H1 (cell line): ENCODE data around the gene CKM. TPM values are rescaled to one million over a fixed set of nuclear protein-coding genes. Genes with fewer than 3 reads are reported as not detected.

Source experiments
- CTCF ChIA-PET: fragments of 300-600 bp; sonication (Branson Sonifier 250); formaldehyde crosslinking; loops from one replicate; lab custom pipeline; 2021; ENCODE audit not compliant: partially characterized antibody; lab: Charles Lee
- POLR2A ChIA-PET: fragments of 300-600 bp; sonication (Branson Sonifier 250); formaldehyde crosslinking; loops from one replicate; lab custom pipeline; 2021; ENCODE audit warnings: inconsistent platforms; ENCODE audit not compliant: partially characterized antibody; lab: Charles Lee
- DNase-seq, 2 experiments: peaks; one replicate each; pipeline versions ENCODE4 v3.0.0 to v3.0.0-alpha.2; 2010 to 2022; ENCODE audit warnings: low spot score in 2 of 2, low read depth in 1 of 2, mixed read lengths in 1 of 2
- FAIRE-seq: peaks from 2 replicates; lab custom pipeline; 2011; peaks lifted over from hg19 to GRCh38; lab: Jason Lieb, UNC
- H2AFZ ChIP-seq: 2 replicates; pipeline ENCODE4 v1.8.1; 2012; ENCODE audit warnings: low read length, inconsistent platforms
- H2AK5ac ChIP-seq: 2 replicates; pipeline ENCODE4 v1.6.1; 2013; ENCODE audit warnings: low read depth, low read length
- H2BK120ac ChIP-seq: replicated peaks from 2 replicates; pipeline ENCODE3; 2013; ENCODE audit warnings: low read depth, low read length, inconsistent platforms
- H2BK12ac ChIP-seq: 2 replicates; pipeline ENCODE4 v1.6.1; 2013; ENCODE audit warnings: low read depth, low read length
- H2BK15ac ChIP-seq: 2 replicates; pipeline ENCODE4 v1.6.1; 2013; ENCODE audit warnings: low read length
- H2BK20ac ChIP-seq: 2 replicates; pipeline ENCODE4 v1.6.1; 2013; ENCODE audit warnings: low read length
- H2BK5ac ChIP-seq: 2 replicates; pipeline ENCODE4 v1.6.1; 2013; ENCODE audit warnings: low read depth, low read length
- H3K14ac ChIP-seq: 2 replicates; pipeline ENCODE4 v1.6.1; 2013; ENCODE audit warnings: inconsistent platforms; ENCODE audit not compliant: insufficient read length
- H3K18ac ChIP-seq: 2 replicates; pipeline ENCODE4 v1.6.1; 2013; ENCODE audit warnings: low read length; ENCODE audit errors: extremely low read depth
- H3K23ac ChIP-seq: 2 replicates; pipeline ENCODE4 v1.6.1; 2013; ENCODE audit warnings: inconsistent platforms; ENCODE audit not compliant: insufficient read length
- H3K23me2 ChIP-seq: 2 replicates; pipeline ENCODE4 v1.6.1; 2013; ENCODE audit warnings: low read depth, low read length
- H3K27ac ChIP-seq: 2 replicates; pipeline ENCODE4 v1.6.1; 2011; ENCODE audit warnings: low read depth, low read length, inconsistent platforms
- H3K27me3 ChIP-seq, 4 experiments: replicated peaks in 1 of 4; 1 replicate in 1 of 4; 2 replicates in 3 of 4; pipeline versions ENCODE4 v1.6.1 to v1.8.1; 2011 to 2013; ENCODE audit warnings: low read length in 3 of 4, mild to moderate bottlenecking in 3 of 4, inconsistent platforms in 2 of 4, mixed read lengths in 2 of 4, moderate library complexity in 1 of 4; ENCODE audit not compliant: control insufficient read depth in 3 of 4, insufficient read depth in 3 of 4; ENCODE audit errors: extremely low read depth in 1 of 4
- H3K36me3 ChIP-seq, 4 experiments: 2 replicates each; pipeline versions ENCODE4 v1.6.1 to v1.8.1; 2011 to 2013; ENCODE audit warnings: mild to moderate bottlenecking in 4 of 4, low read length in 3 of 4, moderate library complexity in 2 of 4, control low read depth in 1 of 4, inconsistent platforms in 1 of 4; ENCODE audit not compliant: insufficient read depth in 4 of 4, control insufficient read depth in 2 of 4
- H3K4ac ChIP-seq: replicated peaks from 2 replicates; pipeline ENCODE3; 2013; ENCODE audit warnings: low read length, low read depth, mixed read lengths, inconsistent platforms; ENCODE audit not compliant: insufficient read length
- H3K4me1 ChIP-seq, 4 experiments: replicated peaks in 1 of 4; 1 replicate in 1 of 4; 2 replicates in 3 of 4; pipeline versions ENCODE4 v1.6.1 to v1.8.1; 2011 to 2013; ENCODE audit warnings: low read length in 3 of 4, inconsistent platforms in 2 of 4, mixed read lengths in 1 of 4; ENCODE audit not compliant: insufficient read depth in 4 of 4, control insufficient read depth in 3 of 4
- H3K4me2 ChIP-seq, 2 experiments: 2 replicates each; pipeline versions ENCODE4 v1.6.1 to v1.8.1; 2011 to 2013; ENCODE audit warnings: low read depth in 2 of 2, low read length in 2 of 2, control low read depth in 1 of 2, inconsistent platforms in 1 of 2, mild to moderate bottlenecking in 1 of 2; ENCODE audit not compliant: insufficient read depth in 1 of 2
- H3K4me3 ChIP-seq, 4 experiments: fragments of 200-600, 300-600 bp in 1 of 4; sonication (generic), shearing (Covaris generic), sonication (Bioruptor Twin) in 1 of 4; 2 replicates each; pipeline versions ENCODE4 v1.5.1 to v1.8.1; 2011 to 2016; ENCODE audit warnings: low read length in 4 of 4, low read depth in 3 of 4, control low read depth in 2 of 4, inconsistent platforms in 2 of 4, mild to moderate bottlenecking in 2 of 4, mixed read lengths in 1 of 4, moderate library complexity in 1 of 4; ENCODE audit not compliant: insufficient read depth in 2 of 4; ENCODE audit errors: extremely low read depth in 1 of 4
- H3K56ac ChIP-seq: replicated peaks from 2 replicates; pipeline ENCODE3; 2013; ENCODE audit warnings: low read depth, mild to moderate bottlenecking, mixed read lengths, low read length, inconsistent platforms; ENCODE audit not compliant: insufficient read length
- H3K79me1 ChIP-seq: 2 replicates; pipeline ENCODE4 v1.6.1; 2013; ENCODE audit warnings: low read depth, low read length, control low read depth
- H3K79me2 ChIP-seq, 2 experiments: 2 replicates each; pipeline versions ENCODE4 v1.6.1 to v1.8.1; 2012 to 2013; ENCODE audit warnings: low read length in 2 of 2, mild to moderate bottlenecking in 2 of 2, inconsistent platforms in 1 of 2; ENCODE audit not compliant: insufficient read depth in 2 of 2, control insufficient read depth in 1 of 2
- H3K9ac ChIP-seq, 4 experiments: replicated peaks in 1 of 4; 1 replicate in 1 of 4; 2 replicates in 3 of 4; pipeline versions ENCODE4 v1.6.1 to v1.8.1; 2011 to 2013; ENCODE audit warnings: low read depth in 3 of 4, low read length in 3 of 4, control low read depth in 2 of 4, mild to moderate bottlenecking in 2 of 4, moderate library complexity in 2 of 4, inconsistent platforms in 1 of 4; ENCODE audit errors: extremely low read depth in 1 of 4
- H3K9me3 ChIP-seq, 2 experiments: 2 replicates each; pipeline versions ENCODE4 v1.6.1 to v1.8.1; 2012 to 2013; ENCODE audit warnings: mild to moderate bottlenecking in 2 of 2, moderate library complexity in 2 of 2, control low read depth in 1 of 2, inconsistent platforms in 1 of 2, low read depth in 1 of 2, low read length in 1 of 2, mixed read lengths in 1 of 2; ENCODE audit not compliant: insufficient read depth in 2 of 2
- H4K20me1 ChIP-seq, 2 experiments: replicated peaks in 1 of 2; 2 replicates each; pipeline versions ENCODE3 to v1.8.1; 2011 to 2013; ENCODE audit warnings: inconsistent platforms in 2 of 2, low read length in 2 of 2, mild to moderate bottlenecking in 1 of 2; ENCODE audit not compliant: insufficient read depth in 2 of 2, control insufficient read depth in 1 of 2
- H4K5ac ChIP-seq: 2 replicates; pipeline ENCODE4 v1.6.1; 2013; ENCODE audit warnings: low read length, low read depth, mixed read lengths, inconsistent platforms; ENCODE audit not compliant: insufficient read length
- H4K8ac ChIP-seq: 2 replicates; pipeline ENCODE4 v1.8.0; 2013; ENCODE audit warnings: mild to moderate bottlenecking, moderate library complexity, low read length, inconsistent platforms; ENCODE audit not compliant: insufficient read depth; ENCODE audit errors: extremely low read depth
- H4K91ac ChIP-seq: replicated peaks from 2 replicates; pipeline ENCODE3; 2013; ENCODE audit warnings: low read length, mixed read lengths, inconsistent platforms; ENCODE audit not compliant: insufficient read length
- GTF2F1 ChIP-seq: IDR thresholded peaks from 2 replicates; pipeline ENCODE4 v1.6.1; 2012; ENCODE audit warnings: low read depth, low read length, improper control_type of control experiment, borderline replicate concordance
- KDM4A ChIP-seq: IDR thresholded peaks from one replicate; pipeline ENCODE4 v1.7.1; 2012; ENCODE audit warnings: low read depth, mild to moderate bottlenecking, moderate library complexity, low read length, inconsistent platforms; ENCODE audit not compliant: severe bottlenecking
- PHF8 ChIP-seq: fragments of 200-600 bp; sonication (generic); conservative IDR thresholded peaks from 2 replicates; pipeline ENCODE4 v1.7.1; 2012; ENCODE audit warnings: low read depth, mild to moderate bottlenecking, inconsistent platforms, low read length, moderate library complexity
- WGBS, 2 experiments: shearing (Covaris generic) in 1 of 2; methylation state at CpG; one replicate each; pipeline versions ENCODE4 v1.1.6 to v1.1.7; 2013 to 2015; ENCODE audit warnings: low lambda C conversion rate in 2 of 2, mixed read lengths in 2 of 2, inconsistent platforms in 1 of 2, low coverage in 1 of 2, missing lambda C conversion rate in 1 of 2; ENCODE audit not compliant: insufficient replicate concordance in 2 of 2, insufficient coverage in 1 of 2, insufficient read length in 1 of 2; ENCODE audit errors: extremely low coverage in 1 of 2, missing lambda C conversion rate in 1 of 2; 5-methylcytosine and 5-hydroxymethylcytosine counted together
- polyA plus RNA-seq, 7 experiments: library from polyadenylated mRNA; depleted of rRNA in 3 of 7; stranded (reverse) in 5 of 7; unstranded in 2 of 7; fragments of >200 nt in 5 of 7; fragments of 200-250 nt in 2 of 7; gene quantifications; 1 replicate in 5 of 7; 2 replicates in 1 of 7; 4 replicates in 1 of 7; pipeline versions ENCODE4 v1.2.1 to v1.2.3, GENCODE V29; 2011 to 2013; ENCODE audit warnings: missing spikeins in 2 of 7, mixed read lengths in 2 of 7
- total RNA-seq: library from RNA; stranded (reverse); fragmentation: NEBNext Ultra II Directional; extraction: Animal tissue kit (Norgen Biotek cat#: 25700); gene quantifications from 2 replicates; pipeline ENCODE4 v1.2.1, GENCODE V29; 2021
- TF ChIP-seq, protein P1 (sequence below): IDR thresholded peaks from 2 replicates; pipeline ENCODE4 v1.6.1; 2012; ENCODE audit warnings: inconsistent platforms

Gene CKM
- total and polyA plus RNA-seq, 2 of the 8 experiments (the other 6 are each of a cell fraction or from before 2014, with no cell fraction given), result 0.08 TPM; not detected in 1

DNA sequence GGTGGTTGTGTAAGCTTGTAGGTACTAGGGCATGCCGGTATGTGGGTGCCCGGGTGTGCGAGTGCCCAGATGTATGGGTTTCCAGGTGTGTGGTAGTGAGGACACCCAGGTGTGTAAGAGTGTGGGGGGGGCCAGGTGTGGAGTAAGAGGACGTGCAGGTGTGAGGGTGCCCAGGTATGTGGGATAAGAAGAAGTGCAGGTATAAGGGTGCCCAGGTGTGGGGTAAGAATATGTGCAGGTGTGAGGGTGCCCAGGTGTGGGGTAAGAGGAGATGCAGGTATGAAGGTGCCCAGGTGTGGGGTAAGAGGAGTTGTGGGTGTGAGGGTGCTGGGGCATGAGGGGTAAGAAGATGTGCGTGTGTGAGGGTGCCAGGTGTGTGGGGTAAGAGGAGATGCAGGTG is 57.3 kb downstream of the CKM start:
- no peaks in the 10 kb centered on the region for H3K79me2 ChIP-seq
- no peak for FAIRE-seq
- no peak overlapping the region for H2BK15ac ChIP-seq
- 87% methylated on average over 5 of the region's 5 CpGs; no CpG with 5 or more reads in 1 of the 2 experiments for WGBS, 2 experiments
- H3K4ac ChIP-seq, result no peak overlapping the region
- H3K23ac ChIP-seq, result no peak overlapping the region
- DNase-seq, result no peak
- no peak for TF ChIP-seq PHF8
- no peak for TF ChIP-seq KDM4A
- no peak for TF ChIP-seq GTF2F1
- TF ChIP-seq, protein P1, sequence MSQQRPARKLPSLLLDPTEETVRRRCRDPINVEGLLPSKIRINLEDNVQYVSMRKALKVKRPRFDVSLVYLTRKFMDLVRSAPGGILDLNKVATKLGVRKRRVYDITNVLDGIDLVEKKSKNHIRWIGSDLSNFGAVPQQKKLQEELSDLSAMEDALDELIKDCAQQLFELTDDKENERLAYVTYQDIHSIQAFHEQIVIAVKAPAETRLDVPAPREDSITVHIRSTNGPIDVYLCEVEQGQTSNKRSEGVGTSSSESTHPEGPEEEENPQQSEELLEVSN, result no peak
- H3K18ac ChIP-seq, result no peak overlapping the region
- no peak overlapping the region for H3K56ac ChIP-seq
- H3K4me2 ChIP-seq, result no peak overlapping the region
- no peak overlapping the region for H2AK5ac ChIP-seq
- H3K23me2 ChIP-seq, result peaks cover 4% of the 10 kb centered on the region; the same call in 1 of the 2 replicates
- no peak overlapping the region for H2BK12ac ChIP-seq
- H3K36me3 ChIP-seq, result peaks cover 0 to 4% (median 0%) of the 10 kb centered on the region in 4 experiments; a peak in 1 of 8 replicates
- H3K9me3 ChIP-seq, result no peaks in the 10 kb centered on the region
- no peak overlapping the region for H3K9ac ChIP-seq
- no peak overlapping the region for H3K4me3 ChIP-seq
- CTCF ChIA-PET, result interaction anchor here (2.1 kb wide), 1 partner anchor 17 kb away, joined by 7 read pairs; no protein-coding TSS in a partner anchor
- no peak overlapping the region for H4K8ac ChIP-seq
- no peak overlapping the region for H4K5ac ChIP-seq
- no peak overlapping the region for H2BK20ac ChIP-seq
- H3K79me1 ChIP-seq, result no peaks in the 10 kb centered on the region
- no peak overlapping the region for H2BK5ac ChIP-seq
- H3K27me3 ChIP-seq, result no peaks in the 10 kb centered on the region; a peak in 1 of 7 replicates
- H2AFZ ChIP-seq, result no peak overlapping the region
- peaks cover 0 to 11% of the 10 kb centered on the region in 2 experiments for H4K20me1 ChIP-seq
- H3K4me1 ChIP-seq, result no peaks in the 10 kb centered on the region
- H3K27ac ChIP-seq, result no peak overlapping the region
- H4K91ac ChIP-seq, result no peak overlapping the region
- POLR2A ChIA-PET, result no interaction called here
- H3K14ac ChIP-seq, result no peak overlapping the region
- no peak overlapping the region for H2BK120ac ChIP-seq
